Natural killer cell (primary cell): ENCODE results near the gene DCUN1D2. TPM values are rescaled to one million over a fixed set of nuclear protein-coding genes. Genes with fewer than 3 reads are reported as not detected.

Experiments used
- ATAC-seq, 3 donors: fragments of 150-1000 bp in 2 of 3; fragments of 200-7000 bp in 1 of 3; cut with Tn5 transposase; 1 replicate in 1 of 3; 2 replicates in 2 of 3; pipeline ENCODE4 v1.10.0; 2021; ENCODE audit warnings: mild to moderate bottlenecking in 2 of 3, moderate library complexity in 2 of 3
- DNase-seq, 2 donors: peaks; one replicate each; pipeline versions ENCODE4 v3.0.0 to v3.0.0-alpha.2; 2013 to 2021; ENCODE audit warnings: mixed read lengths in 1 of 2
- H3K27ac ChIP-seq: one replicate; pipeline ENCODE4 v1.5.1; 2013; ENCODE audit warnings: mild to moderate bottlenecking, low read length
- H3K27me3 ChIP-seq: one replicate; pipeline ENCODE4 v1.6.1; 2013; ENCODE audit warnings: low read length; ENCODE audit not compliant: control insufficient read depth, insufficient read depth
- H3K36me3 ChIP-seq: one replicate; pipeline ENCODE4 v1.6.1; 2013; ENCODE audit warnings: low read length; ENCODE audit not compliant: control insufficient read depth, insufficient read depth
- H3K4me1 ChIP-seq: one replicate; pipeline ENCODE4 v1.6.1; 2013; ENCODE audit warnings: low read length; ENCODE audit not compliant: control insufficient read depth, insufficient read depth
- H3K4me3 ChIP-seq: one replicate; pipeline ENCODE4 v1.5.1; 2013; ENCODE audit warnings: low read length
- H3K9me3 ChIP-seq: one replicate; pipeline ENCODE4 v1.6.1; 2013; ENCODE audit warnings: low read length; ENCODE audit not compliant: control insufficient read depth, insufficient read depth
- H3K27ac Mint-ChIP-seq, 2 donors: one replicate each; pipeline ENCODE4 v1.8.0; 2022; ENCODE audit warnings: mild to moderate bottlenecking in 2 of 2, mixed read lengths in 2 of 2, moderate library complexity in 1 of 2
- H3K27me3 Mint-ChIP-seq, 2 donors: one replicate each; pipeline ENCODE4 v1.8.0; 2022; ENCODE audit warnings: low read depth in 2 of 2, mixed read lengths in 2 of 2
- H3K36me3 Mint-ChIP-seq: one replicate; pipeline ENCODE4 v1.8.0; 2022; ENCODE audit warnings: mixed read lengths
- H3K4me1 Mint-ChIP-seq, 2 donors: one replicate each; pipeline ENCODE4 v1.8.0; 2022; ENCODE audit warnings: mixed read lengths in 2 of 2
- H3K4me3 Mint-ChIP-seq: one replicate; pipeline ENCODE4 v1.8.0; 2022; ENCODE audit warnings: mild to moderate bottlenecking, moderate library complexity, mixed read lengths
- H3K9me3 Mint-ChIP-seq, 2 donors: one replicate each; pipeline ENCODE4 v1.8.0; 2022; ENCODE audit warnings: mixed read lengths in 2 of 2
- WGBS: methylation state at CpG from one replicate; pipeline ENCODE4 v1.1.7; 2013; ENCODE audit warnings: missing lambda C conversion rate; ENCODE audit not compliant: insufficient coverage; 5-methylcytosine and 5-hydroxymethylcytosine counted together
- intact Hi-C: fragments of 100-400 bp; cut with micrococcal nuclease; formaldehyde crosslinking; loops from one replicate; pipeline ENCODE4 v1.14.2; 2022
- total RNA-seq, 4 donors: library from RNA; stranded (reverse); fragments of 120-200 nt in 1 of 4; gene quantifications; one replicate each; pipeline versions ENCODE4 v1.2.3 to v1.2.4, GENCODE V29; 2013 to 2022
- TF ChIP-seq, protein P1 (sequence below): fragments of 200-600 bp; IDR thresholded peaks from one replicate; pipeline ENCODE4 v1.8.0; 2022; ENCODE audit warnings: antibody characterized with exemption

The DCUN1D2 gene
- total RNA-seq, 3 donors from 2014 or later (not counting 1 experiment from before 2014, with no cell fraction given) = 26.1 to 33.9 (median 27.1) TPM

DNA sequence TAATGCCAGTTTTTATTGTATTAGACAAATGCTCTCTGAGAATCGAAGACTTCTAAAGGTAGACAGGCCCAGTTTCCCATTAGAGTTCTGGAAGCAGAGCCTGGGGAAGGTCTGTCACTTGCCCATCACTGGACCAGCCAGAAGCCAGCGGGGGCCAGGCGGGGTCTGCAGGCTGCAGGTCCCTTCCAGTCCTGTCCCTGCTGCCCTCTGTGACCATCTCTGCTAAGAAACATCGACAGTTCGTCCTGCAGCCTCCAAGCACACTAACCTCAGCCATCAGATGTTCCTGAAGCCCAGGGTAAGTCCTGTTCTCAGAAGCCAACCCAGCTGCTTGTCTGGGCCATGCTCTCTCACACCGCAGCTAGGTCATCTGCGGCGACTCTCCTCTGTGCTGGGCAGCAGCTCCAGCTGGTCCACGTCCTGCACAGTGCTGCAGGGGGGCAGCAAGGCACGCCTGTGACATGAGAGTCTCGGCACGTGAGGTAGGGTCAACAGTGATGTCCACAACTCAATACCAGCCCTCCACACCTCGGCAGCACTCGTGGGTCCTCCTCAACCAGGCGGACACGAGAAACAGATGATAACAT lies 34.3 kb downstream of the DCUN1D2 start:
- WGBS = 96% methylated on average over 16 of the region's 16 CpGs
- Mint-ChIP-seq H3K9me3 (no peaks in the 10 kb centered on the region), H3K4me1 (no peaks in the 10 kb centered on the region), H3K36me3 (no peaks in the 10 kb centered on the region), H3K27me3 (no peaks in the 10 kb centered on the region), H3K27ac (no peak overlapping the region), H3K4me3 (no peak overlapping the region)
- Histone ChIP-seq H3K9me3 (no peaks in the 10 kb centered on the region), H3K4me1 (no peaks in the 10 kb centered on the region), H3K4me3 (no peak overlapping the region), H3K27ac (no peak overlapping the region), H3K36me3 (peaks cover 34% of the 10 kb centered on the region), H3K27me3 (no peaks in the 10 kb centered on the region)
- TF ChIP-seq, protein P1, sequence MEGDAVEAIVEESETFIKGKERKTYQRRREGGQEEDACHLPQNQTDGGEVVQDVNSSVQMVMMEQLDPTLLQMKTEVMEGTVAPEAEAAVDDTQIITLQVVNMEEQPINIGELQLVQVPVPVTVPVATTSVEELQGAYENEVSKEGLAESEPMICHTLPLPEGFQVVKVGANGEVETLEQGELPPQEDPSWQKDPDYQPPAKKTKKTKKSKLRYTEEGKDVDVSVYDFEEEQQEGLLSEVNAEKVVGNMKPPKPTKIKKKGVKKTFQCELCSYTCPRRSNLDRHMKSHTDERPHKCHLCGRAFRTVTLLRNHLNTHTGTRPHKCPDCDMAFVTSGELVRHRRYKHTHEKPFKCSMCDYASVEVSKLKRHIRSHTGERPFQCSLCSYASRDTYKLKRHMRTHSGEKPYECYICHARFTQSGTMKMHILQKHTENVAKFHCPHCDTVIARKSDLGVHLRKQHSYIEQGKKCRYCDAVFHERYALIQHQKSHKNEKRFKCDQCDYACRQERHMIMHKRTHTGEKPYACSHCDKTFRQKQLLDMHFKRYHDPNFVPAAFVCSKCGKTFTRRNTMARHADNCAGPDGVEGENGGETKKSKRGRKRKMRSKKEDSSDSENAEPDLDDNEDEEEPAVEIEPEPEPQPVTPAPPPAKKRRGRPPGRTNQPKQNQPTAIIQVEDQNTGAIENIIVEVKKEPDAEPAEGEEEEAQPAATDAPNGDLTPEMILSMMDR = no peak
- ATAC-seq (no peak), DNase-seq (no peak)
- intact Hi-C loops = no loop called here

DNA sequence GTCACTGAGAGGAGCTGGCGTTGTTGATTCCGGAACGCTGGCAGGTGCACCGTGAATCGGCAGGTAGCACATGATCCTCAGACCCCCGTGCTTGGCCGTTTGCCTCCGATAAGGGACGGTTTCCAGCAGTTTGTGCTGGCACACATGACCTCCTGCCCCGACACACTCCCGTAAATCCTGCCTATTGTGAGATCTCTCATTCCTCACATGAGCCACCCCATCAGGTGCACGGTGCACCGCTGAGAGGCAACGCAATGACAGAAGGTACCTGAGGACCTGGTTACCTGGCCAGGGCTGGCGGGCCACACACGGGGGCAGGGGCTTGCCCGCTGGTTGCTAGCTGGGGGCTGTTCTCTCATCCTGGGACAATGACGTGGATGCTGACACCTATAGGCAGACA lies 35.1 kb downstream of the DCUN1D2 start:
- H3K4me1 ChIP-seq = no peaks in the 10 kb centered on the region
- Mint-ChIP-seq H3K9me3 (no peaks in the 10 kb centered on the region), H3K36me3 (no peaks in the 10 kb centered on the region), H3K27me3 (no peaks in the 10 kb centered on the region), H3K4me3 (no peak overlapping the region), H3K4me1 (no peaks in the 10 kb centered on the region), H3K27ac (no peak overlapping the region)
- WGBS = 97% methylated on average over 18 of the region's 18 CpGs
- peaks cover 30% of the 10 kb centered on the region for H3K36me3 ChIP-seq
- H3K4me3 ChIP-seq = no peak overlapping the region
- TF ChIP-seq, protein P1 = no peak
- H3K27me3 ChIP-seq = no peaks in the 10 kb centered on the region
- no peak for ATAC-seq
- intact Hi-C loops = no loop called here
- no peaks in the 10 kb centered on the region for H3K9me3 ChIP-seq
- DNase-seq = no peak
- H3K27ac ChIP-seq = no peak overlapping the region

DNA sequence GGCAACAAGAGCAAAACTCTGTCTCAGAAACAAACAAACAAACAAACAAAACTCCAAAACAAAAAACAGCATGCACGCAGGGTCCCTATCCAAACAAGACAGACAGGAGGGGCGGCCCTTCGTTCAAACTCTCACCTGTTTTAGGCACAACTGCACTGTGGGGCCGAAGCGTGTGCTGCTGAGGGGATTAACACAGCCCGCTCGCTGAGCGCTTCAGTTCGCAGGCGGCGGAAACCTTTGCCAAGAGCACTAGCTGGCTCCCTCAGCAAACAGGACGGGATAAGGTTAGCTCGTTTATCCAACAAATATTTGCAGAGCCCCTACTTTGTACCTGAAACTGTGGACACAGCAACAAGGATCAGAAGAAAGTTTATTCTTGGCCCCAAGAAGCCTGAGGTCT lies 35.6 kb downstream of the DCUN1D2 start:
- H3K36me3 Mint-ChIP-seq = no peaks in the 10 kb centered on the region

More for the DNA sequence above, 35.6 kb downstream of the DCUN1D2 start:
- Histone ChIP-seq H3K27me3 (no peaks in the 10 kb centered on the region), H3K9me3 (no peaks in the 10 kb centered on the region), H3K27ac (no peak overlapping the region), H3K4me3 (no peak overlapping the region), H3K4me1 (no peaks in the 10 kb centered on the region), H3K36me3 (peaks cover 26% of the 10 kb centered on the region)
- H3K4me1 Mint-ChIP-seq = no peaks in the 10 kb centered on the region
- WGBS = 97% methylated on average over 13 of the region's 13 CpGs
- TF ChIP-seq, protein P1 = no peak
- no peak overlapping the region for H3K4me3 Mint-ChIP-seq
- no peak for ATAC-seq
- no peak overlapping the region for H3K27ac Mint-ChIP-seq
- no peak for DNase-seq
- H3K27me3 Mint-ChIP-seq = no peaks in the 10 kb centered on the region
- intact Hi-C loops = no loop called here
- H3K9me3 Mint-ChIP-seq = no peaks in the 10 kb centered on the region
